ENCODE results near the gene PTGDR2.

Gene PTGDR2

DNA sequence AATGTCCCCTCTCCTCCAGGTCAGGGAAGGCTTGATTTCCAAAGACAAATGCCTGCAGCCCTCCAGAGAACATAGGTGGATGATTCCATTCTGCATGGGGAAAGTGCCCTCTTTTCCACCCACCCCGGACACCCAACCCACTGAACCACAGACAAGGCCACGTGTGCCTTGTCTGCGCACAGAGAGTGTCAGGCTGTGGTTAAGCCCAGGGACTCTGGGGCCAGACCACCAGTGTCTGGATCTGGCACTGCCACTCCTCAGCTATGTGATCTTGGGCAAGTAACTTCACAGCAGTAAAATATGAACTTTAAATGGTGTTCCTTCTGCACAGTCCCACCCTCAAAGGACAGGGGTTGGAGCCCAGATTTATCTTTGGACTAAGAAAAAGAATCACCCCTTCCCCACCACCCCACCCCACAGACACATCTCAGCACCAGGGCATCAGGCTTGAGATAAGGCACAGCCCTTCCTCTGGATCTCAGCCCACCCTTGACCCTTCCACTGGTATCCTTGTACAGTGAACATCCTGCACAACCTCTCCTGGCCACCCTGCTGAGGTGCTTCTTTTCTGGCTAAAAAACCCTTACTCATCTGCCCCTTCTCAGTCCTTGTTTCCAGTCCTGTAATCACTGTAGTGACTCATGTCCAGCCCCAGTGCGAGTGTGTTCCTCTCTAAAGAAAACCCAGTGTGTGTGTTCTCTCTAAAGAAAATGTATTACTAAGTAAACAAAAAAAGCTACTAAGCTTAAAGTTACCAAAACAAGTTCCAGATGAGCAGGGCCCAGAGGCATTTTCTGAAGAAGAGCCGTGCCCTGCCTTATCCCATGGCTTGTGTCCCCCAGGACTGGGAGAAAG, 1.9 kb upstream of the PTGDR2 start:
- DNase-seq: no peak

DNA sequence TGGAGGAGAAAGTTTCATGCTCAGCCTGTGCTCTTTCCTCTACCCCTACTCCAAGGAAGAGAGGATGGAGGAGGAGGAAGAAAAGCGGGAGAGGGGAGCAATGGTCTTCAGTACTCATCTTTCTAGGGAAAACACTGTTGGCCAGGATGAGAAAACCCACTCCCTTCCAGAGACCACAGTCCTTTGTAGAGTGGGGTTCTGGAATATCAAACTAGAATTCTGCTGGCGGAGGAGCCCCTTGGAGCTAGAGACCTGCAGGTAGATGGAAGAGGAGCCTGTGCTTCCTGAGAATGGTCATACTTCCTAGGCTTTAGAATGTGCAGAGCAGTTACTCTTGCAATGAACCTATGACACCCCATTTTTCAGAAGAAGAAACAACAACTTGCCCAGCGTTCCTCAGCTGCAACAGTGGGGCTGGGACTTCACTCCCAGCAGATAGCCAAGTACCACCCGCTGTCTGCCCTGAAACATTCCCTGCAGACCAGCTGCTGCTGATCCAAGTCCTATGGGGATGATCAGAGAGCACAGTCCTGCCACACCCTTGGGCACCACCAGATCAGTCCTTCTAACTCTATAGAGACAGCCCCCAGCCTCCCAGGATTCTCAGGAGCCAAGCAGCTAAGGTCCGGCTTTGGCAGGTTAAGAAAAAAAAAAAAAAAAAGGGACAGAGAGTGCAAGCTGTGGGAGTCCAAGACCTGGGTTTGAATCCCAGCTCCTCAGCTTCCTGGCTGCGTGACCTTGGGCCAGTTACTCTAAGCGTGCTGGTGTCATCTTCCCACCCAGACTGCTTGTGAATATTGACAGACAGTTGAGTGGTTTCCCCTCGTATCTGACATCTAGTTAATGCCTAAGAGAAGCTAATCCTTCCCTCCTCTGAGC, 664 bp downstream of the PTGDR2 start:
- no peak for DNase-seq

DNA sequence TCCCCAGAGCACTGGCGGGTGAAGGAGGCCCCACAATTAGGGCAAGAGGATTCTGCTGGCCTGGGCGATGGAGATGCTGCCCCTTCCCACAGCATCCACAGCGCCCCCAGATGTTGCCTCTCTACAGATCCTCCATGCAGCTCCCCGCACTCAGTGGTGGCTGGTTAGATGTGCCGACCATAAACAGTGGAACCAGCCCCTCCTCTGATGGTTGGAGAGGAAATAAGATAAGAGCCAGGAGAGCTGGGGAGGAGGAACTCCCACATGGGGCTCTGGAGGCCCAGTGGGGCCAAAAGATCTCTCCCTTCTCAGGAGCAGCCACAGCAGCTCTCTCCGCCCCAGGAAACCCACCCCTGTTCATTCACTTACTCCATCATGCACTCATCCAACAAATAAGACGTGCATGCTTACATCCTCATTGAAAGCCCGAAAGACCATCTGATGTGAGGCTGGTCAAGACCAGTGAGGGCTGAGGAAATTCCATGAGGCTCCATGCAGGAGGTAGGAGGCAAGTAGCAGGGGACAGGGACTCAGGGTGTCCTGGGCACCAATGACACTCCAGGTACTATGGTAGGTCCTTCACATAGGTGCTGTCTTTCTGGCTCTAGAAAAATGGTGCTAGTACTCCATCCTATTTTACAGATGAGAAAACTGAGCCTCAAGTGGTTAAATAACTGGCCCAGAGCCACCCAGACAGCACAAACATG, 1.5 kb downstream of the PTGDR2 start:
- no peak for DNase-seq

DNA sequence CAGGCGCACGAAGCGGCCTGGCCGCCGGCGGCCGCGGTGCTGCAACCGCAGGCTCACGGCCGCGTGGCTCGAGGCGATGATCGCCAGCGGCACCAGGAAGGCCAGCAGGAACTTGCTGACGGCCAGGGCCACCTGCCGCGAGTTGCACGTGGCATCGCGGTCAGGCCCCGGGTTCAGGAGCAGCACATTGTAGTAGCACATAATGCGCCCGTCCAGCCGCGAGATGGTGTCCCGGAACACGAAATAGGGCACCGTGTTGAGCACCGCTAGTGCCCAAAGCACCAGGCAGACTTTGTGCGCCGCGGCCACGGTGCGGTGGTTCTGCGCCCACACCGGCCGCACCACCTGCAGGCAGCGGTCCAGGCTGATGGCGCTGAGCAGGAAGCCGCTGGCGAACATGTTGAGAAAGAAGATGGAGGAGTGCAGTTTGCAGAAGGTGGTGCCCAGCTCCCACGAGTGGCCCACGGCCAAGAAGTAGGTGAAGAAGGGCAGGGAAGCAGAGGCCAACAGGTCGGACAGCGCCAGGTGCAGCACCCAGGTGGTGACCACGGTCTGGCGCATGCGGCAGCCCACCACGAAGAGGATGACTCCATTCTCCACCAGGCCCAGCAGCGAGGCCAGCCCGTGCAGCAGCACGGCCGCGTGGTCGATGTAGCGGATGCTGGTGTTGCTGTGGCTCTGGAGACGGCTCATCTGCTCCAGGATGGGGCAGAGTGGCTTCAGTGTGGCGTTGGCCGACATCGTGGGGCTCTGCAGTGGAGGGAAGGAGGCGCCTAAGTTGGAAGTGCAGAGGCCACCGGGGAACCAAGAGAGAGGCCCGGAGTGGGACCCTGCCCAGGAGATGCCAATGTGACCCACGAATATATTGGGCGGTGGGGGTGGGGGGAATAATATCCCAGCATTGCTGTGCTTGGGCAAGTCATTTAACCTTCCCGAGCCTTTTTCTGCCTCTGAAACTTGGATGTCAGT, 2.5 kb downstream of the PTGDR2 start:
- no peak for DNase-seq

DNA sequence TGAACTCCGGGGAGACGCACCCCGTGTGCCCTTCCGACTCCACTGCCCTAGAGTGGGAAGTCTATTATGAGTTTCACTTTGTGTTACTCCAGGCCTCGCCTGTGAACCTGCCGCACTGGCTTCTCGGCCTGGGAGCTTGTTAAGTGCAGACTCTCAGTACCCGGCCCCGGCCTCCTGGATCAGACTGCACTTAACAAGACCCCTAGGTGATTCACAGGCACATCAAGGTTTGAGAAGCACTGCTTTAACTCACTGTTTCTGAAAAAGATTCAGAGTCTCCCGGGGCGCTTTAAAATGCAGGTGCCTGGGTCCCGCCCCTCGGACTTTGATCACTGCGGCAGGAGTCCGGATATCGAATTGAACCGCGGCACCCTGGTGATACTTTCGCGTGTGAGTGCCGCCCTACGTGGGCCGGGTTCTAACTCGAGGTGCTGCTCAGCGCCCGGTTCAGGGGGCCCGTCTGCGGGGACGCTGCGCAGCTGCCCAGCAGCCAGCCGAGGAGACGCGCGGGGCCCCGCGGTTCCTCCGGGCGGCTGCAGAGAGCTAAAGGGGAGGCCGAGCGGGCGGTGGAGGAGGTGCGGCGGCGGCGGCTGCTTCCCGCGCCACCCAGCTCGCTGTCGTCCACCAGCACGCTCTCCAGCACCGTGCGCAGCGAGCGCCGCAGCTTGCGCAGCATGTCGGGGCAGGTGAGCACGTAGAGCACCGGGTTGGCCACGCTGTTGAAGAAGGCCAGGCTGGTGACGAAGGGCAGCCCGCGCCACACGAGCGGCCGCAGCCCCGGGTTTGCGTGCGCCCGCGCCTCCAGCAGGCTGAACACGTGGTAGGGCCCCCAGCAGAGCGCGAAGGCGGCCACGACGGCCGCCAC, 3.4 kb downstream of the PTGDR2 start:
- DNase-seq: no peak

- no peak for DNase-seq
Observed at GRCh38 chr11:60851327-60852104, 4.2 kb downstream of the PTGDR2 start.

DNA sequence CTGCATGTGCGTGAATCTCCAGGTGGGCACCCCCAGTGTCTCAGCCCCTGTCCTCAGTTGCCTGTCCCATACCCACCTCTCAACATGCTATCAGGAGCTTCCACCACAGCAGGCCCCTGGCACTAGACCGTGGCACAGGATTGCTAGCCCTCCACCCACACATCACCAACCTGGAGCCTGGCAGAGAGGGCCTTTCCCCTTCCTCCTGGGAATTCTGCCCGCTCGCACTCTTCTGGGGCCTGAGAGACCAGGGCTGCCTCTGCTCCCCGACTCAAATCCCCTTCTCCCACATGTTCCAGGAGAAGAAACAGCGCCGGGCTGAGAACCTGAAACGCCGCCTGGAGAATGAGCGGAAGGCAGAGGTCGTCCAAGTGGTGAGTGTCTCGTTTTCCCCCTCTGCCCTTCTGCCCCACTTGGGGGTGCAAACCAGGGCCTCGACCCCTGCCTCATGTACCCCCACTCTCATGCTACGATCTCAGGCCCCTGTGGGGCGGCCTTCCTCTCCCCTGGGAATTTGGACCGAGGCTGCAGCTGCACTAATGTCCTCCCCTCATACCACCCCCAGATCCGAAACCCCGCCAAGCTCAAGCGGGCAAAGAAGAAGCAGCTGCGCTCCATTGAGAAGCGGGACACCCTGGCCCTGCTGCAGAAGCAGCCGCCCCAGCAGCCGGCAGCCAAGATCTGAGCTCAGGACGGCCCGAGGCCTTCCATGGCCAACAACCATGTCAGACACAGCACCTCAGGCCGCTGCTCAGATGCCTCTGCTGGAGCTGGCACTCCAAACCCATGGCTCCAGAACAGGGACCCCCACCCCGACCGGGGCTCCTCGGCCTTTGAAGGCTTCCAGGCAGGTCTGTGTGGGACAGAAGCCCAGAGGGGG, 5.9 kb downstream of the PTGDR2 start:
- DNase-seq: no peak

GRCh38 chr11:60848714-60849151, 7.0 kb downstream of the PTGDR2 start:
- DNase-seq: no peak

DNA sequence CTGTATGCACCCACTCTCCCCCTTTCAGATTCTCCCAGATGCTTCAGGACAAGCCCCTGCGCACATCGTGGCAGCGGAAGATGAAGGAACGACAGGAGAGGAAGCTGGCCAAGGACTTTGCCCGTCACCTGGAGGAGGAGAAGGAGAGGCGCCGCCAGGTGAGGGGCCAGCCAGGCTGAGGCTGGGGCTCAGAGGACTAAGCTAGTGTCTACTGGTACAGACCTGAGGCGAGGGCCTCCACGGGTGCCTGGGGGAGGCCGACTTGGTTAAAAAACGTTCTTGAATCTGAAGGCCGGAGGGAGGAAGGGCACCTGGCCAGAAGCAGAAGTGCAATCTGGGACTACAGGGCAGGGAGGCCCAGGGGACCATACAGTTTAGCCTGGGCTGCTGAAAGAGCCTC, 7.9 kb downstream of the PTGDR2 start:
- DNase-seq: no peak

DNA sequence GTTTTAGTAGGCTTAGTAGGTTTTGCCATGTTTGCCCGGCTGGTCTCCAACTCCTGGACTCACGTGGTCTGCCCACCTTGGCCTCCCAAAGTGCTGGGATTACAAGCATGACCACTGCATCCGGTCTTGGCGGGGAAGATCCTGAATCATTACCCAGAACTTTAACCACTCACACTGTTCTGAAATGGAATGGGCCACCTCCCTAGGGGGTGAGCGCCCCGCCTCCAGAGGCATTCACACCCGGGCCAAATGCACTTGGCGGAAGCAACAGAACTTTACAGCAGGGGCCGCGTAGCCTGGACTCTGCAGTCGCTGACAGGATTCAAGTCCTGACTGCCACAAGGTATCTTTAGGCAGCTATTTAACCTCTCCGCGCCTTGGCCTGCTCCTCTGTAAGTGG, 8.5 kb downstream of the PTGDR2 start:
- DNase-seq: no peak

DNA sequence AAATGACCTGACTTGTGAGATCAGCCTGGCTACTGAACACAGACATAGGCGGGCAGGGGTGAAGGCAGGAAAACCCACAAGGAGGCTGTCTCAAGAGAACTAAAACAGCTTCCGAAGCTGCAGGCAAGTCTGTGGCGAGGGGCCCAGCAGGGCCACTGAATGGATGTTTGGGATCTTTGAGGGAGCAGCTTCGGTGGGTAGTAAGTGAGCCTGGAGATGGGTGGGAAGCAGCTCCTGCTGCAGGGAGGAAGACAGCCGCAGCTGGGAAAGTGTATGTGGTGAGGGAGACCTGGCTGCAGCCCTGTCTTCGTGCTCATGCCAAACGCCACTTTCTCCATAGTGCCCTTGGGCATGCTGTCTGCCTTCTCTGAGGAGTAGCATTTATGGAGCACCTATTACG, 10.4 kb downstream of the PTGDR2 start:
- DNase-seq: no peak

DNA sequence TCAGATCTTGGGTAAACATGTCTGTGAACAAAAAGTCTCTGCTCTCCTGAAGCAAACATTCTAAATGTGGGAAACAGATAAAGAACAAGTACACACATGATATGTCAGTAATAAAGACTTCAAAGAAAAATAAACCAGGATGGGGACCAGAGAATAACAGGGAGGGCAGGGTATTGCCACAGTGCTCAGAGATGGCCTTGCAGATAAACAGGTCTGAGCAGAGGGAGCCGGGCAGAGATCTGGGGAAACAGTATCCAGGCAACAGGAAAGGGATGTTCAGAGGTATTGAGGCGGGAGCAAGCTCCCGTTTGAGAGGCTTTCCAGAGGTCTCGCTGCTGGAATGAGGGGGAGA, 10.9 kb downstream of the PTGDR2 start:
- no peak for DNase-seq

DNA sequence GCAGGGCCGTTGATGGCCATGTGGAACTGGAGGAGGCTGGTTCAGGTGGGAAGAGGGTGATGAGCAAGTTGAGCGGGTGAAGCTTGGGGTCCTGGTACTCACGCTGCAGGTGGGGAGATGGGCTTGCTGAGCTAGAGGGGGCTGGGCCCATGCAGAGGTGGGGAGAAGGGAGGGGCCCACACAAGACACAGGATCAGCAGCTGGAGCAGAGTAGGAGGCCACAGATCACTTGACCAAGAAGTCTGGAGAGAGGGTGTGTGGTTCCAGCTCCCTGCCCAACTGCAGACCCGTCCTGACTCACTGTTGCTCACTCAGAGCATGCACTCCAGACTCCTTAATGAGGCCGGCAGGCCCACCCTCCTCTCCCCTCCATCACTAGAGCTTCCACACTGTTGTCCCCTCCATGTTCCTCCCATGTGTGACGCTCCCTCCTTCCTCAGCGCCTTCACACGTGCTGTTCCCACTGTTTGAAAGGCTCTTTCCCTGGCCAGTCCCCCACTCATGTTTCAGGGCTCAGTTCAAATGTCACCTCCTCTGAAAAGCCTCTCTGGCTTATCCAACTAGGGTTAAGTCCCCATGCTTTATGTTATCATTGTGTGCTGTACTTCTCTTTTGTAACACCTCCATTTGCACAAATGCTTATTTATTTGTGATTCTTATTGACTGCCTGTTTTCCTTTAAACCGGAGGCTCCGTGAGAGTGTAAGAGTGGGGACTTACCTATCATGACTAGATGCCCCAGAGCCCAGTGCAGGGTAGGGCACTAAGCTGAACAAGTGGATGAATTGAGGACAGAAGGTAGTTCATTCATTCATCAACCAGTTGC, 11.5 kb downstream of the PTGDR2 start:
- no peak for DNase-seq

- no peak for DNase-seq
Observed at GRCh38 chr11:60842668-60843600, 12.8 kb downstream of the PTGDR2 start.

- DNase-seq: peak; percentile 85 to 94
Observed at GRCh38 chr11:60841797-60842667, 13.7 kb downstream of the PTGDR2 start, which contains the start of gene CCDC86. Gene CCDC86 (plus strand): TSS chr11:60842113. CDS start chr11:60842125, 12 bp downstream.

All from NCI-H1930 (cell line).